Measurements from ENCODE around the gene TENM4.

Gene TENM4

GRCh38 chr11:79243422-79244210 lies 197.2 kb downstream of the TENM4 start:
- ChIA-PET POLR2A (no interaction called here), CTCF (no interaction called here)
- Histone ChIP-seq H3K9me3 (ENCODE audit: control insufficient read depth, insufficient read depth, low read depth, low read length) (no peaks in the 10 kb centered on the region), H3K4me3 (ENCODE audit: low read depth, low read length) (no peak overlapping the region), H3K36me3 (ENCODE audit: control insufficient read depth in 2 of 2, insufficient read depth in 1 of 2, low read length in 2 of 2) (no peaks in the 10 kb centered on the region), H3K4me1 (ENCODE audit: control insufficient read depth, insufficient read depth, low read length) (no peaks in the 10 kb centered on the region), H3K27ac (ENCODE audit: extremely low read depth, low read depth, low read length) (no peak overlapping the region)
- TF ChIP-seq ZIC2 (tag by site-specific recombination; IDR thresholded peaks at IDR 0.05) (peak; percentile 61), ZBTB7A (tag by site-specific recombination; IDR thresholded peaks at IDR 0.05; ENCODE audit: low read depth) (no peak), ZNF664 (tag by site-specific recombination; IDR thresholded peaks at IDR 0.05) (no peak), ZNF701 (tag by site-specific recombination; IDR thresholded peaks at IDR 0.05) (no peak)

- ChIA-PET CTCF (no interaction called here), POLR2A (no interaction called here)
- TF ChIP-seq WT1 (tag by site-specific recombination; IDR thresholded peaks at IDR 0.05) (no peak), ZNF366 (tag by site-specific recombination; conservative IDR thresholded peaks at IDR 0.05) (no peak), ZNF16 (tag by site-specific recombination; IDR thresholded peaks at IDR 0.05; ENCODE audit: low read depth) (no peak), KLF8 (tag by site-specific recombination; IDR thresholded peaks at IDR 0.05) (no peak), ZSCAN4 (tag by site-specific recombination; IDR thresholded peaks at IDR 0.05) (no peak), ZNF184 (tag by site-specific recombination; IDR thresholded peaks at IDR 0.05) (no peak), TSHZ1 (tag by site-specific recombination; IDR thresholded peaks at IDR 0.05; ENCODE audit: borderline replicate concordance) (no peak), ZNF311 (tag by site-specific recombination; IDR thresholded peaks at IDR 0.05; ENCODE audit: borderline replicate concordance) (no peak), ZNF302 (tag by site-specific recombination; IDR thresholded peaks at IDR 0.05; ENCODE audit: low read depth) (no peak), ZFP37 (tag by site-specific recombination; IDR thresholded peaks at IDR 0.05) (no peak), ZNF248 (tag by site-specific recombination; IDR thresholded peaks at IDR 0.05) (no peak)
- Histone ChIP-seq H3K36me3 (ENCODE audit: control insufficient read depth in 2 of 2, insufficient read depth in 1 of 2, low read length in 2 of 2) (no peaks in the 10 kb centered on the region), H3K9me3 (ENCODE audit: control insufficient read depth, insufficient read depth, low read depth, low read length) (no peaks in the 10 kb centered on the region), H3K4me3 (ENCODE audit: low read depth, low read length) (no peak overlapping the region), H3K4me1 (ENCODE audit: control insufficient read depth, insufficient read depth, low read length) (no peaks in the 10 kb centered on the region), H3K27ac (ENCODE audit: extremely low read depth, low read depth, low read length) (no peak overlapping the region)
These were observed 198.2 kb downstream of the TENM4 start for GRCh38 chr11:79242616-79243015.

- no peaks in the 10 kb centered on the region for H3K9me3 ChIP-seq (ENCODE audit: control insufficient read depth, insufficient read depth, low read depth, low read length)
- no peaks in the 10 kb centered on the region for H3K4me1 ChIP-seq (ENCODE audit: control insufficient read depth, insufficient read depth, low read length)
- H3K36me3 ChIP-seq (ENCODE audit: control insufficient read depth in 2 of 2, insufficient read depth in 1 of 2, low read length in 2 of 2) = no peaks in the 10 kb centered on the region
- H3K4me3 ChIP-seq (ENCODE audit: low read depth, low read length) = no peak overlapping the region
- H3K27ac ChIP-seq (ENCODE audit: extremely low read depth, low read depth, low read length) = no peak overlapping the region
- ChIA-PET POLR2A (no interaction called here), CTCF (no interaction called here)
- no peak for TF ChIP-seq ZNF513 (tag by site-specific recombination; IDR thresholded peaks at IDR 0.05)
- no peak for TF ChIP-seq ZNF449 (tag by site-specific recombination; IDR thresholded peaks at IDR 0.05)
- TF ChIP-seq ZNF112 (tag by site-specific recombination; IDR thresholded peaks at IDR 0.05) = no peak
- TF ChIP-seq ZBTB20 (tag by site-specific recombination; IDR thresholded peaks at IDR 0.05) = no peak
- TF ChIP-seq ZNF155 (tag by site-specific recombination; IDR thresholded peaks at IDR 0.05) = no peak
- TF ChIP-seq PRDM10 (tag by site-specific recombination; IDR thresholded peaks at IDR 0.05) = no peak
These were observed 199.0 kb downstream of the TENM4 start for GRCh38 chr11:79241852-79242241.
